ENCODE results near the gene HEXD.
"Not testable (repeated sequence)": the region's sequence is repeated elsewhere in the genome, so short reads cannot be mapped to it uniquely, and the experiment has no call there.

The HEXD gene

GRCh38 chr17:82418001-82418986, at the start of gene HEXD, which contains the start of gene OGFOD3:
HEXD (plus strand) TSS chr17:82418347; CDS start chr17:82419800, 1,453 bp downstream.
OGFOD3 (minus strand) TSS chr17:82418586; CDS start chr17:82418485, 101 bp downstream.
- peaks cover 58% of the 10 kb centered on the region for H3K36me3 Mint-ChIP-seq
- peaks cover 24% of the 10 kb centered on the region for H3K4me1 Mint-ChIP-seq
- H3K4me3 Mint-ChIP-seq, result peak within 1 kb of the TSS; percentile 67
- ATAC-seq, result peak; percentile 94
- DNase-seq (ENCODE audit: low spot score in 2 of 2), result peak; percentile 88 to 95
- no peaks in the 10 kb centered on the region for H3K9me3 Mint-ChIP-seq
- peak within 1 kb of the TSS; percentile 50 for H3K27ac Mint-ChIP-seq

DNA sequence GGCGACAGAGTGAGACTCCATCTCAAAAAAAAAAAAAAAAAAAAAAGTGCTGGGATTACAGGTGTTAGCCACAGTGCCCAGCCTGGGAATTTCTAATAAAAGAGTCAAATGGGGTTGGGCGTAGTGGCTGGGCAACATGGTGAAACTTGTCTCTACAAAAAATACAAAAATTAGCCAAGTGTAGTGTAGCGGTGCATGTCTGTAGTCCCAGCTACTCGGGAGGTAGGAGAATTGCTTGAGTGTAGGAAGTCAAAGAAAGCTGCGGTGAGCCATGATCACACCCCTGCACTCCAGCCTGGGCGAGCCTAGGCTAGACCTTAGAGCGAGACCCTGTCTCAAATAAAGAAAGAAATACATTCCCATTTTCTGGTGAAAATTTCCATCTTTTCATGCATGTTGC, 48.9 kb upstream of the HEXD start:
- H3K27ac Mint-ChIP-seq, result no peak overlapping the region
- no peak for ATAC-seq
- no peaks in the 10 kb centered on the region for H3K9me3 Mint-ChIP-seq
- H3K4me3 Mint-ChIP-seq, result no peak overlapping the region
- no peak for DNase-seq (ENCODE audit: low spot score in 2 of 2)
- no peaks in the 10 kb centered on the region for H3K36me3 Mint-ChIP-seq
- H3K4me1 Mint-ChIP-seq, result peaks cover 17% of the 10 kb centered on the region

DNA sequence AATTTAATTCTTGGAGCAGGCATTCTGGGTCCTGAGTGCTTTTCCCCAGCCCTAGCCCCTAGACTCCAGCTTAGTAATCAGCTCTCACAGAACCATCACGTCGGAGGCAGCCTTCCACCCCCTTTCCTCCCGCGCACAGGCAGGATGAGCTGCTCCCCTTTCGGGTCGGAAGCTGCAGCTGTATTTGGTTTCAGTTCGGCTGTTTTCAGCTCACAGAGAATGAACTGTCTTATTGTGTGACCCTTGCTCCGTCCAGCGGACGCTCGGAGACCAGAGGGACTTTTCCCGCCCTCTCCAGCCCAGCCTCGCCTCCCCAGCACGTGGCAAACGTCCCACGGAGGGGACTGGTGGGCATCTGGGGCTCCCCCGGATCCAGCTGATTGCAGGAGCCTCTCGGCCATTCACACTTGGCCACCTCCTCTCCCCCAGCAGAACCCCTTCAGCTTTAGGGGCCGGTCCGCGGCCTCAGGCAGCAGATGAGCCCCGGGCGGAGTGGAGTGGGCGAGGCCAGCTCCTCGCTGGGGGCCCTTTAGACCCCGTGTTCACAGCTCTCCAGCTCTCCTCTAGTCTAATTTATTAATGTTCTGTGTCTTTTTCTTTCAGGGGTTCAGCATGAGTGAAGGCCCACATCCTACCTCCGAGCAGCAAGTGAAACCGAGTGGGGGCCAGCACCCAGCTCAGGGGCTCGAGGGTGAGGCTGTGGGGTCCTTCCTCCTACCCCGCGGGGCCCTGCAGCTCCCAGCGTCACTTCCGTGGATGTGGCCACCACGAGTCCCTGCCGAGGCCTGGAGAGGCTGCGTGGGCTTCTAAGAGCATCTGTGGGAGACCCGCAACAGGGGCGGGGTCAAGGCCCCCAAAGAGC, 47.4 kb upstream of the HEXD start:
- Mint-ChIP-seq H3K4me3 (peak overlapping the region; percentile 68), H3K9me3 (no peaks in the 10 kb centered on the region), H3K4me1 (peaks cover 17% of the 10 kb centered on the region), H3K27ac (no peak overlapping the region), H3K36me3 (no peaks in the 10 kb centered on the region)
- no peak for DNase-seq (ENCODE audit: low spot score in 2 of 2)
- ATAC-seq, result peak; percentile 39

GRCh38 chr17:82371333-82372248, 46.6 kb upstream of the HEXD start, which contains the start of gene UTS2R:
UTS2R (plus strand) TSS chr17:82371765; CDS start chr17:82374325, 2,560 bp downstream.
- Mint-ChIP-seq H3K4me1 (peaks cover 17% of the 10 kb centered on the region), H3K9me3 (no peaks in the 10 kb centered on the region), H3K27ac (no peak within 1 kb of the TSS), H3K4me3 (peak within 1 kb of the TSS; percentile 68), H3K36me3 (no peaks in the 10 kb centered on the region)
- DNase-seq (ENCODE audit: low spot score in 2 of 2) (no peak), ATAC-seq (no peak)

DNA sequence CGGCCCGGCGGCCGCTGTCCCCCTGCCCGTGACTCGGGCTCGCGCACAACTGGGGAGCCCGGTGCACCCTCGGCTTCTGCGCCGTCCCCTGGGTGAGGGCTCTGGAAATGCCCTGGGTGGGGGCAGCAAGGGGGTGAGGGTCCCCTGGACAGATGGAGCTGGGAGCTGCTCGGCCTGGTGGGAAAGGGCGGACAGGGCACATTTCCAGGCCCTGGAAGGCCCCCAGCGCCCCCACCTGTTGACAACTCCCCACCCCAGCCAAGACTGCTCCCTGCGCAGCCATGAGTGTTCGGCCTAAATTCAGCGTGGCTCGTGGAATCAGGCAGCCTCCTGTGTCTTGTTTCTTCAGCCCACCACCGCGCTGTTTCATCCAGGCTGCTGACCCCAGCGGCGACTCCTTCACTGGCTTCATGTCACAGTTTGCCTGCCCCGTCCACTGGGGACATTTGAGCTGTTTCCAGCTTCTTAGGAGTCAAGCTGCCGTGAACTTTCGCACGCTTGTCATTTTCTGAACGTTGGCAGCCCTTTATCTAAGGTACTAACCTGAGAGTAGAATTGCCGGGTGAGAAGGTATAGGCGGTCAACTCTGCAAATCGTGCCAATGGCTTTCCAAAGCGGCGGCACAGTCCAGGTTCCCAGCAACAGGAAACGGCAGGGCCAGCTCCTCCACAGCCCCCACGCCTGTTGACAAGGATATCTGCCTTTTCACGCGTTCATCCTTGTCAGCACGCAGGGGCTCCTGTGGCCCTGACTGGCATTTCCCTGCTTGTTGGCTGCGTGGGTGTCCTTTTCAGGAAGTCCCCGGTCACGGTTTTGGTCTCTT, 45.7 kb upstream of the HEXD start:
- Mint-ChIP-seq H3K36me3 (no peaks in the 10 kb centered on the region), H3K27ac (no peak overlapping the region), H3K9me3 (no peaks in the 10 kb centered on the region), H3K4me3 (peak overlapping the region; percentile 27), H3K4me1 (peaks cover 17% of the 10 kb centered on the region)
- DNase-seq (ENCODE audit: low spot score in 2 of 2) (no peak), ATAC-seq (no peak)

- peak overlapping the region; percentile 27 for H3K4me3 Mint-ChIP-seq
- ATAC-seq; DNase-seq (ENCODE audit: low spot score in 2 of 2); H3K36me3 Mint-ChIP-seq; H3K9me3 Mint-ChIP-seq; H3K27ac Mint-ChIP-seq: not testable (repeated sequence)
- H3K4me1 Mint-ChIP-seq, result peaks cover 17% of the 10 kb centered on the region
Observed at GRCh38 chr17:82373072-82373452, 45.1 kb upstream of the HEXD start.

DNA sequence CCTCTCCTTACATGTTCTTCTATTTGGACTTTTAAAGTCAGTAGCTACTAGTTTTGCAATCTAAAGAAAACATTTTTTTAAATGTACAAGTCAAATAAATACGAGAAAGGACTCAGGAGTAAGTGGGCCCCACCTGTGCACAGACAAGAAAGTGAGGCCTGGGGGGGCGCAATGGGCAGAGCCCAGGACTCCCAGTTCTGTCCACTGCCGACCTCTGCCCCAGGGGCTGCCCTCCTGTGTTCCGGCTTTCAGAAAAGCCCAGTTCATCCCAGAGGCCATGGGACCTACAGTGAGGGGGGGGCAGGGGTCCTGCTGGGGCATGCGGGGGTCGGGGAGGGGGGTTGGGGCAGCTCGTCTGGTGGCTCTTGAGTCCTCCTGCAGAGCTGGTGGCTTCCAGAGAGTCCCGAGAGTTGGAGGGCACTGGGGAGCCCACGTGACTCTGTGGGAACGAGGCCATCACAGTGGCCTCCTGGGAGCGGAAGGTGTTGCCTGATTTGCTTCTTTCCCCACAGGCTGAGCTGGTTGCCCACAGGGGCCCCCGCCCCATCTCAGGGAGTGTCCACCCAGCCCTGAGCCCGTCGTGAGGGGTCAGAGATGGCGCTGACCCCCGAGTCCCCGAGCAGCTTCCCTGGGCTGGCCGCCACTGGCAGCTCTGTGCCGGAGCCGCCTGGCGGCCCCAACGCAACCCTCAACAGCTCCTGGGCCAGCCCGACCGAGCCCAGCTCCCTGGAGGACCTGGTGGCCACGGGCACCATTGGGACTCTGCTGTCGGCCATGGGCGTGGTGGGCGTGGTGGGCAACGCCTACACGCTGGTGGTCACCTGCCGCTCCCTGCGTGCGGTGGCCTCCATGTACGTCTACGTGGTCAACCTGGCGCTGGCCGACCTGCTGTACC, 44.2 kb upstream of the HEXD start:
- no peak overlapping the region for H3K27ac Mint-ChIP-seq
- H3K4me3 Mint-ChIP-seq, result no peak overlapping the region
- peaks cover 21% of the 10 kb centered on the region for H3K4me1 Mint-ChIP-seq
- DNase-seq (ENCODE audit: low spot score in 2 of 2) (no peak), ATAC-seq (no peak)
- no peaks in the 10 kb centered on the region for H3K9me3 Mint-ChIP-seq
- no peaks in the 10 kb centered on the region for H3K36me3 Mint-ChIP-seq

- Mint-ChIP-seq H3K36me3 (no peaks in the 10 kb centered on the region), H3K9me3 (no peaks in the 10 kb centered on the region), H3K4me3 (no peak overlapping the region), H3K4me1 (peaks cover 25% of the 10 kb centered on the region), H3K27ac (no peak overlapping the region)
- DNase-seq (ENCODE audit: low spot score in 2 of 2), result no peak
- ATAC-seq, result no peak
Observed at GRCh38 chr17:82374626-82375331, 43.4 kb upstream of the HEXD start.

DNA sequence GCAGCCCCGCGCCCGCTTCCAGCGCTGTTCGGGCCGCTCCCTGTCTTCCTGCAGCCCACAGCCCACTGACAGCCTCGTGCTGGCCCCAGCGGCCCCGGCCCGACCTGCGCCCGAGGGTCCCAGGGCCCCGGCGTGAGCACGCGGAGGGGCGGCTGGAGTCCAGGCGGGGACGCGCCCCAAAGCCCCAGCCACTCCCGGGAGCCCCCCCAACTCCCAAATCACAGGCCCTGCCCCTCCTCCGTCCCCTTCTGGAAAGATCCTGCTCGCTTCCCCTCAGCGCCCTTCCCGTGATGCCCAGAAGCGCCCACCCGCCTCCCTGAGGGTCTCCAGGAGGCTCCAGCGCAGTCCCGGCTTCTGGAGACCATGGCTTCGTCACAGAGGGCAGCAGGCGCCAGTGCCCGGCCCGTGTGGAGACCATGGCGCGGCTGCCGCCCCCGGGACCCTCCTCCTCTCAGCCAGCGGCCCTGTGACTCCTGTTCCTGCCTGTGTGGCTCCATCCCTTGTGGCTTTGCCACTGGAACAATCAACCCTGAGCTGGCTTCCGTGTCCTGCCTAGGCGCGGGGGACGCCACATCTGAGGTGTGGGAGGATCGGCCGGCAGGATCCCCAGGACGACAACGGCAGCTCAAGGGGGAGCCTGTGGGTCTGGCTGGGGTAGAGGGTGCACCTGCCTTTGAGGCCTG, 42.6 kb upstream of the HEXD start:
- Mint-ChIP-seq H3K36me3 (no peaks in the 10 kb centered on the region), H3K9me3 (no peaks in the 10 kb centered on the region), H3K27ac (no peak overlapping the region), H3K4me1 (peaks cover 30% of the 10 kb centered on the region), H3K4me3 (no peak overlapping the region)
- no peak for DNase-seq (ENCODE audit: low spot score in 2 of 2)
- ATAC-seq, result no peak

GRCh38 chr17:82376042-82376730, 42.0 kb upstream of the HEXD start:
- Mint-ChIP-seq H3K4me1 (peaks cover 30% of the 10 kb centered on the region), H3K27ac (no peak overlapping the region), H3K9me3 (no peaks in the 10 kb centered on the region), H3K36me3 (no peaks in the 10 kb centered on the region), H3K4me3 (no peak overlapping the region)
- DNase-seq (ENCODE audit: low spot score in 2 of 2) (no peak), ATAC-seq (no peak)

DNA sequence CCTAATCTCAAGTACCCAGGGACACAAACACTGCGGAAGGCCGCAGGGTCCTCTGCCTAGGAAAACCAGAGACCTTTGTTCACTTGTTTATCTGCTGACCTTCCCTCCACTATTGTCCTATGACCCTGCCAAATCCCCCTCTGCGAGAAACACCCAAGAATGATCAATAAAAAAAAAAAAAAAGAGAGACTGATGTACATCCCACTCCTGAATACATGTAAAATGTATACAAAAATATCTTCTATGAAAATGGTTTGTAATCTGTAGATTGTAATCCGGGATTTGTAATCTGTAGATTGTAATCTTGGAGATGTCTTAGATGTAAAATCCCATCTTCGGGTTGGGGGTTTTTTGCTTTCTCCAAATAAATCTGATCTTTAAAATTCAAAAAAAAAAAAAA, 40.9 kb upstream of the HEXD start:
- not testable (repeated sequence) for H3K4me3 Mint-ChIP-seq; ATAC-seq; H3K27ac Mint-ChIP-seq; DNase-seq (ENCODE audit: low spot score in 2 of 2); H3K9me3 Mint-ChIP-seq; H3K36me3 Mint-ChIP-seq
- peaks cover 35% of the 10 kb centered on the region for H3K4me1 Mint-ChIP-seq
